Pancreas (tissue), 10 donors: ENCODE data around the gene CTTNBP2NL. TPM values are rescaled to one million over a fixed set of nuclear protein-coding genes. Genes with fewer than 3 reads are reported as not detected.
"Not testable (repeated sequence)": the region's sequence is repeated elsewhere in the genome, so short reads cannot be mapped to it uniquely, and the experiment has no call there.

Experiments used
- ATAC-seq, 4 donors: fragments of 200-7000 bp; cut with Tn5 transposase; one replicate each; pipeline versions ENCODE4 v1.8.0 to v1.9.1; 2020; ENCODE audit warnings: mild to moderate bottlenecking in 4 of 4, moderate library complexity in 4 of 4
- DNase-seq, 6 donors: peaks; one replicate each; pipeline ENCODE4 v3.0.0-alpha.2; 2020
- FAIRE-seq: peaks from 2 replicates; lab custom pipeline; 2012; peaks lifted over from hg19 to GRCh38; lab: Jason Lieb, UNC
- H3K27ac ChIP-seq, 4 donors: fragments of 200-600 bp; sonication (generic); 1 replicate in 3 of 4; 2 replicates in 1 of 4; pipeline versions ENCODE4 v1.5.0 to v1.8.0; 2020
- H3K27me3 ChIP-seq, 4 donors: fragments of 200-600 bp; one replicate each; pipeline ENCODE4 v1.8.0; 2021
- H3K36me3 ChIP-seq, 3 donors: fragments of 200-600 bp; sonication (generic) in 1 of 3; one replicate each; pipeline versions ENCODE4 v1.5.0 to v1.8.0; 2020 to 2021
- H3K4me1 ChIP-seq, 3 donors: fragments of 200-600 bp; one replicate each; pipeline ENCODE4 v1.8.0; 2021
- H3K4me3 ChIP-seq, 4 donors: fragments of 200-600 bp; sonication (generic) in 2 of 4; one replicate each; pipeline versions ENCODE4 v1.5.0 to v1.8.0; 2020 to 2021
- H3K9me3 ChIP-seq, 4 donors: fragments of 200-600 bp; one replicate each; pipeline ENCODE4 v1.8.0; 2021
- WGBS, 2 donors: extraction: QIAGEN DNeasy Blood & Tissue Kit; methylation state at CpG; one replicate each; pipeline ENCODE4 v1.1.7; 2013; 5-methylcytosine and 5-hydroxymethylcytosine counted together
- intact Hi-C, 3 donors: fragments of 100-400 bp; cut with DNase I; formaldehyde crosslinking; loops; one replicate each; pipeline versions ENCODE4 v1.11.1 to v1.14.2; 2022
- polyA plus RNA-seq, 2 donors: library from polyadenylated mRNA; stranded (reverse); fragments of 200-250 nt; gene quantifications; one replicate each; pipeline ENCODE4 v1.2.3, GENCODE V29; 2013
- total RNA-seq, 6 donors: library from RNA; stranded (reverse); fragmentation: NEBNext Ultra II Directional in 4 of 6; extraction: Animal tissue kit (Norgen Biotek cat#: 25700) in 4 of 6; gene quantifications; one replicate each; pipeline versions ENCODE4 v1.2.1 to v1.2.4, GENCODE V29; 2021 to 2023
- TF ChIP-seq, protein P1 (sequence below), 4 donors: fragments of 200-600 bp; sonication (generic) in 3 of 4; IDR thresholded peaks; one replicate each; pipeline versions ENCODE4 v1.5.0 to v1.8.0; 2021; ENCODE audit warnings: antibody characterized with exemption in 4 of 4
- donor health status: healthy with polysubstance abuse.
- donor health status: DM: no; HTN: no; CAD: no; lungs with moderate emphysema.
- donor health status: DM: no; HTN: no; CAD: no.
- donor health status: control.
- donor health status: control.
- donor health status: Bipolar disorder and iron deficiency.
- donor health status: DM: yes; HTN: yes; CAD: no.
- donor health status: DM: no; HTN: no; CAD: no.
- donor health status: DM: no; HTN: no; CAD: no.
- donor health status: DM: yes; HTN: yes; CAD: no.

CTTNBP2NL gene
- total and polyA plus RNA-seq, 8 donors: 2.8 to 24.0 (median 5.8) TPM

DNA sequence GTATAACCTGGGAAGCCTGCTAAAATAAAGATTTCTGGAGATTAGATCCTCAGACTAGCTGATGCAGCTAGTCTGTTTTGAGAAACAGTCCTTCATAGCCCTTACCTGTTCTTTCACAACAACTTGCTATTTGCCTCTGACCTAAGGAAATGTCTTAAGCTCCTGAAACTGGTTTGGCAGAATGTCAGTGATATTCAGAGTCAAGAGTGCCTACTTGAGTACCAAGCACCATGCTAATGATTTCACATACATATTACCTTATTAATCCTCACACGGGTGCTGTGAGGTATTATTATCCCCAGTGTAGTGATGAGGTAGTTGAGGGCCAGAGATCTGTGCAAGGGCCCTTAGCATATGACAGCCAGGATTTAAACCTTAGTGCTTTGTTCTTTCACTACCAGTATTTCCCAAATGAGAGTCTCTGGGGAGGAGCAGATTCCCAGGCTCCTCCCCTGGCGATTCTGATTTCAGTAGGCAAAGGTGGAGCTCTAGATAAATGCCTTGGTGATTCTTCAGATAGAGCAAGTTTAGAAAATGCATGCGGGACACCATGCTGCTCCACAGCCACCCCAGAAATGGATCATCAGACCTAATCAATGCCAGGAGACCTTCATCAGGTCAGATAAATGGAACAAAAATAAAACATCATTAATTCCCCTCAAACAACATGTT lies 65.3 kb downstream of the CTTNBP2NL start:
- no peak for ATAC-seq
- no peaks in the 10 kb centered on the region for H3K4me1 ChIP-seq
- intact Hi-C loops: no loop called here
- no peak overlapping the region for H3K4me3 ChIP-seq
- 67 to 69% methylated on average over 3 of the region's 3 CpGs for whole genome bisulfite sequencing, 2 donors
- H3K9me3 ChIP-seq: no peaks in the 10 kb centered on the region
- H3K27ac ChIP-seq: no peak overlapping the region
- FAIRE-seq: no peak
- TF ChIP-seq, protein P1, sequence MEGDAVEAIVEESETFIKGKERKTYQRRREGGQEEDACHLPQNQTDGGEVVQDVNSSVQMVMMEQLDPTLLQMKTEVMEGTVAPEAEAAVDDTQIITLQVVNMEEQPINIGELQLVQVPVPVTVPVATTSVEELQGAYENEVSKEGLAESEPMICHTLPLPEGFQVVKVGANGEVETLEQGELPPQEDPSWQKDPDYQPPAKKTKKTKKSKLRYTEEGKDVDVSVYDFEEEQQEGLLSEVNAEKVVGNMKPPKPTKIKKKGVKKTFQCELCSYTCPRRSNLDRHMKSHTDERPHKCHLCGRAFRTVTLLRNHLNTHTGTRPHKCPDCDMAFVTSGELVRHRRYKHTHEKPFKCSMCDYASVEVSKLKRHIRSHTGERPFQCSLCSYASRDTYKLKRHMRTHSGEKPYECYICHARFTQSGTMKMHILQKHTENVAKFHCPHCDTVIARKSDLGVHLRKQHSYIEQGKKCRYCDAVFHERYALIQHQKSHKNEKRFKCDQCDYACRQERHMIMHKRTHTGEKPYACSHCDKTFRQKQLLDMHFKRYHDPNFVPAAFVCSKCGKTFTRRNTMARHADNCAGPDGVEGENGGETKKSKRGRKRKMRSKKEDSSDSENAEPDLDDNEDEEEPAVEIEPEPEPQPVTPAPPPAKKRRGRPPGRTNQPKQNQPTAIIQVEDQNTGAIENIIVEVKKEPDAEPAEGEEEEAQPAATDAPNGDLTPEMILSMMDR (IDR thresholded peaks at IDR 0.05): no peak
- H3K36me3 ChIP-seq: peaks cover 0 to 5% (median 3%) of the 10 kb centered on the region in 3 donors
- no peaks in the 10 kb centered on the region for H3K27me3 ChIP-seq
- no peak for DNase-seq

DNA sequence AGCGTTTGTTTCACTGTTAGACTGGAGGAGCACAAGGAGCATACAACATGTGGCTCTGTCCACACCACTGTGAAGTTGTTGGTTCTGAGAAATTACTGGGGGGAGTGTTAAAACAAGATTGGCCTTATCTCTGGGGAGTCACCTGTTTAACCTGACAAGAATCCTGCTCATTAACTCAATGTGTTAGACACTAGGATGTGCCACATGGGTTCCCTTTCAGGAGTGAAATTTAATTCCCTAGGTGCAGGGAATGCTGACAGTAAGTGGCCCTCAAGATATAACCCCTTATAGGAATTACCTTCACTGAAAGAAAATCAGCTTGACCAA lies 66.9 kb downstream of the CTTNBP2NL start:
- intact Hi-C loops: no loop called here
- H3K4me1 ChIP-seq: no peaks in the 10 kb centered on the region
- no peaks in the 10 kb centered on the region for H3K36me3 ChIP-seq
- DNase-seq: no peak
- H3K27ac ChIP-seq: no peak overlapping the region
- TF ChIP-seq, protein P1 (IDR thresholded peaks at IDR 0.05): no peak
- ATAC-seq: no peak
- H3K4me3 ChIP-seq: no peak overlapping the region
- no peak for FAIRE-seq
- H3K27me3 ChIP-seq: no peaks in the 10 kb centered on the region
- no peaks in the 10 kb centered on the region for H3K9me3 ChIP-seq
- WGBS, 2 donors: 76 to 82% methylated on average over 1 of the region's 1 CpG

DNA sequence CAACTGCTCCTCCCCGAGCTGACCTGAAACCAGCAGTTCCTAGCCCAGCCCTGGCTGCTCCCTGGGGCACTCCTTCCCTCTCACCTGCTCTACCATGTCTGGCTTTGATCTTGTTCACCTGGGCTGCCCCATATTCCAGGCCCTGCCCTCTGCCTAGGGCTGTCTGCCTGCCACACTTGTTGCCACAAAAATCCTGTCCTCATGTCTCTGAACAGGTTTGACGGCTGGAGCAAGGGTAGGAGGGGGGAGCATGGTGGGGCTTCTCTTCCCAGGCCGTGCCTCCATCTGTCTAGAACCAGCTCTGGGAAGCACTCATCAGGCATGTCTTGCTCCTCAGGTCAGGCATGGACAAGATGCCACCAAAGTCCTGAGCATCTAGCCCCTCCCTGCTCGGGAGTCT lies 68.5 kb downstream of the CTTNBP2NL start:
- intact Hi-C loops: no loop called here
- H3K27ac ChIP-seq: no peak overlapping the region
- TF ChIP-seq, protein P1 (IDR thresholded peaks at IDR 0.05): no peak
- no peak for ATAC-seq
- 45 to 65% methylated on average over 4 of the region's 4 CpGs for WGBS, 2 donors
- no peaks in the 10 kb centered on the region for H3K36me3 ChIP-seq
- no peaks in the 10 kb centered on the region for H3K27me3 ChIP-seq
- H3K4me3 ChIP-seq: no peak overlapping the region
- DNase-seq: no peak
- H3K4me1 ChIP-seq: no peaks in the 10 kb centered on the region
- no peak for FAIRE-seq
- H3K9me3 ChIP-seq: no peaks in the 10 kb centered on the region

DNA sequence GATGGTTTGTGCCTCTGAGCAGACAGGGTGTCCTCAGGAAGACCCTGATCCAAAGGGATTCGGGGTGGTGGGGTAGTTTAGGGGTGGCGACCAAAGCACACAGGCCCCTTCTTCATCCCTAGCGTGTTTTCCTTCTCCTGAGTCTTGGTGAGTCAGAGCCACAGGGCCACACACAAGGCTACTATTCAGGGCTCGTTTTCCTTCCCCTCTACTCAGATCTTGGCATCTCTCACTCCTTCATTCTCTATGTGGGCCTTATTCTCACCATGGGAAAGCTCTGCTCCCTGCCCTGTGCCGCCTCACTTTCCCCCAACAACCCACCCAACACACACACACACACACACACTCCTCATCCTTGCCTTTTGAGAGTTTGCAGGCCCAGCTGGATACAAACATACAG lies 69.1 kb downstream of the CTTNBP2NL start:
- FAIRE-seq: no peak
- TF ChIP-seq, protein P1 (IDR thresholded peaks at IDR 0.05): no peak
- no peaks in the 10 kb centered on the region for H3K27me3 ChIP-seq
- 73 to 79% methylated on average over 4 to 5 of the region's 5 CpGs for WGBS, 2 donors
- no peak for DNase-seq
- intact Hi-C loops: loop anchor here in 1 of 3 donors (5.0 kb wide), 1 partner anchor 73 kb away; no protein-coding TSS in a partner anchor
- no peak overlapping the region for H3K27ac ChIP-seq
- H3K4me3 ChIP-seq: no peak overlapping the region
- no peaks in the 10 kb centered on the region for H3K9me3 ChIP-seq
- no peaks in the 10 kb centered on the region for H3K36me3 ChIP-seq
- ATAC-seq: peak in 1 of 4 donors; percentile 12
- no peaks in the 10 kb centered on the region for H3K4me1 ChIP-seq

DNA sequence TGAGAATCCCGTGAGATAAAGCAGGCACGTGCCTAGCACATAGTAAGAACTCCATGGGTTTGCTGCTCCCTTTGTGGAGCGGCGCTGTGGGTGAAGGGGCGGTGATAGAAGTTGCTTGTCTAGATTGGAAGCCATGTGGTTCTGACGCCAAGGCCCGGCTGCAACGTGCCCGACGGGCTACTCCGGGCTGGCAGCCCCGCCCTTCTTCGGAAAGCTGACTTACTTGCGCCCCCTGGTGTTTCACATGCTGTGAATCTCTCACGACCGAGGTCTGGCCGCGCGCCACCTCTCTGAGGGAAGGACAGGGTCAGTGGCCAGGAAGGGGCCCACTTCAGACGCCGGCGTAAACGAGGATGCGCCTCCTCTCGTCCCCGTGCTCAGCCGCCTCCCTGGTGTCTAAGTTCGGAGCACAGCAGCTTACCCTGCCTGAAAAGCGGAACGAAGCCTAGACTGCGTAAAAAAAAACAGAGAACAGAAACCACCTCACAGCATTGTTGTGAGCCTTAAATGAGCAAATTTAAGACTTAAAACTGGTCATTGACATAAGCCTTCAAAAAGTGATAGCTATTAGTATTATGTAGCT lies 70.2 kb downstream of the CTTNBP2NL start:
- Histone ChIP-seq H3K27ac (peak overlapping the region in 2 of 4 donors; percentile 32 to 55), H3K4me1 (no peaks in the 10 kb centered on the region), H3K4me3 (peak overlapping the region in 2 of 4 donors; percentile 23 to 28), H3K27me3 (no peaks in the 10 kb centered on the region), H3K36me3 (no peaks in the 10 kb centered on the region), H3K9me3 (no peaks in the 10 kb centered on the region)
- intact Hi-C loops: loop anchor here in 2 of 3 donors (2.0 to 5.0 kb wide), 2 partner anchors 73 to 74 kb away; no protein-coding TSS in a partner anchor
- FAIRE-seq (no peak), DNase-seq (peak; percentile 90 to 97 (median 96)), ATAC-seq (peak; percentile 96 to 98 (median 97))
- TF ChIP-seq, protein P1 (IDR thresholded peaks at IDR 0.05): peak; percentile 57 to 84 (median 67)
- 3% methylated on average over 31 of the region's 31 CpGs for WGBS, 2 donors

DNA sequence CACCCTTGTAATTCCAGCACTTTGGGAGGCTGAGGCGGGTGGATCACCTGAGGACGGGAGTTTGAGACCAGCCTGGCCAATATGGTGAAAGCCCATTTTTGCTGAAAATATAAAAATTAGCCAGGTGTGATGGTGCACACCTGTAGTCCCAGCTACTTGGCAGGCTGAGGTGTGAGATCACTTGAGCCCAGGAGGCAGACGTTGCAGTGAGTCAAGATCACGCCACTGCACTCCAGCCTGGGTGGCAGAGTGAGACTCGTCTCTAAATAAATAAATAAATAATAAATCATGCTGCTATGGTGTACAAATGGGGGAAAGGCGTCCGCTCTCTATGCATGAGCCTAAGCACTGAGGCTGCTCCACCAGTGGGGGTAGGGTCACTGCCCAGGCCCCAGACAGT lies 74.3 kb downstream of the CTTNBP2NL start:
- H3K4me1 ChIP-seq, ATAC-seq, FAIRE-seq, H3K27ac ChIP-seq, H3K9me3 ChIP-seq, H3K4me3 ChIP-seq, intact Hi-C loops, DNase-seq, H3K36me3 ChIP-seq, H3K27me3 ChIP-seq: not testable (repeated sequence)
- WGBS, 2 donors: 74 to 82% methylated on average over 7 of the region's 7 CpGs
